CD14-positive monocyte (primary cell): ENCODE data around the gene CDC42BPB. TPM values are rescaled to one million over a fixed set of nuclear protein-coding genes. Genes with fewer than 3 reads are reported as not detected.

Experiments
- DNase-seq, 3 donors: peaks; one replicate each; pipeline ENCODE4 v3.0.0-alpha.2; 2011 to 2022
- H2AFZ ChIP-seq: 2 replicates; pipeline ENCODE4 v1.6.0; 2012; ENCODE audit warnings: mild to moderate bottlenecking, low read depth, low read length, inconsistent platforms; ENCODE audit not compliant: insufficient read depth, poor library complexity, severe bottlenecking
- H3K27ac ChIP-seq, 2 donors: 1 replicate in 1 of 2; 2 replicates in 1 of 2; pipeline ENCODE4 v1.5.1; 2012 to 2013; ENCODE audit warnings: low read length in 2 of 2, control low read depth in 1 of 2, inconsistent platforms in 1 of 2, low read depth in 1 of 2, mild to moderate bottlenecking in 1 of 2
- H3K27me3 ChIP-seq, 2 donors: one replicate each; pipeline versions ENCODE4 v1.6.0 to v1.6.1; 2011 to 2013; ENCODE audit warnings: low read length in 2 of 2; ENCODE audit not compliant: control insufficient read depth in 2 of 2, insufficient read depth in 2 of 2
- H3K36me3 ChIP-seq, 2 donors: replicated peaks in 1 of 2; 1 replicate in 1 of 2; 2 replicates in 1 of 2; pipeline versions ENCODE4 v1.5.1 to v1.6.1; 2012 to 2013; ENCODE audit warnings: low read length in 2 of 2, control low read depth in 1 of 2, inconsistent platforms in 1 of 2, mild to moderate bottlenecking in 1 of 2; ENCODE audit not compliant: insufficient read depth in 2 of 2, control insufficient read depth in 1 of 2
- H3K4me1 ChIP-seq, 2 donors: 1 replicate in 1 of 2; 2 replicates in 1 of 2; pipeline versions ENCODE4 v1.5.1 to v1.6.1; 2012 to 2013; ENCODE audit warnings: low read length in 2 of 2, control low read depth in 1 of 2, inconsistent platforms in 1 of 2, mild to moderate bottlenecking in 1 of 2, moderate library complexity in 1 of 2; ENCODE audit not compliant: insufficient read depth in 2 of 2, control insufficient read depth in 1 of 2
- H3K4me2 ChIP-seq: replicated peaks from 2 replicates; pipeline ENCODE3; 2012; ENCODE audit warnings: low read length, moderate library complexity, mild to moderate bottlenecking; ENCODE audit not compliant: poor library complexity, severe bottlenecking; ENCODE audit errors: extremely low read depth
- H3K4me3 ChIP-seq, 3 experiments: fragments of 200-600 bp in 1 of 3; sonication (generic) in 1 of 3; replicated peaks in 1 of 3; 1 replicate in 2 of 3; 2 replicates in 1 of 3; pipeline ENCODE4 v1.5.1; 2011 to 2013; ENCODE audit warnings: low read length in 3 of 3, mild to moderate bottlenecking in 3 of 3, control low read depth in 2 of 3, low read depth in 2 of 3, inconsistent platforms in 1 of 3, moderate library complexity in 1 of 3
- H3K79me2 ChIP-seq: 2 replicates; pipeline ENCODE4 v1.6.0; 2012; ENCODE audit warnings: mild to moderate bottlenecking, control low read depth, inconsistent platforms, low read length, moderate library complexity; ENCODE audit not compliant: insufficient read depth
- H3K9ac ChIP-seq: 2 replicates; pipeline ENCODE4 v1.6.0; 2017; ENCODE audit warnings: low read length, mild to moderate bottlenecking; ENCODE audit not compliant: insufficient read depth, poor library complexity, severe bottlenecking
- H3K9me3 ChIP-seq, 2 donors: replicated peaks in 1 of 2; 1 replicate in 1 of 2; 2 replicates in 1 of 2; pipeline versions ENCODE4 v1.5.1 to v1.6.1; 2012 to 2013; ENCODE audit warnings: low read length in 2 of 2, control low read depth in 1 of 2; ENCODE audit not compliant: control insufficient read depth in 1 of 2, insufficient read depth in 1 of 2
- H4K20me1 ChIP-seq: 2 replicates; pipeline ENCODE4 v1.6.0; 2012; ENCODE audit warnings: mild to moderate bottlenecking, low read length, control low read depth, moderate library complexity; ENCODE audit not compliant: insufficient read depth
- H3K27ac Mint-ChIP-seq, 7 donors: one replicate each; pipeline ENCODE4 v1.8.0; 2020; ENCODE audit warnings: mild to moderate bottlenecking in 7 of 7, mixed read lengths in 7 of 7, moderate library complexity in 6 of 7, inconsistent platforms in 2 of 7
- H3K27me3 Mint-ChIP-seq, 3 donors: one replicate each; pipeline ENCODE4 v1.8.0; 2021 to 2022; ENCODE audit warnings: low read depth in 3 of 3, mild to moderate bottlenecking in 3 of 3, mixed read lengths in 3 of 3, moderate library complexity in 3 of 3, inconsistent platforms in 1 of 3
- H3K36me3 Mint-ChIP-seq, 2 donors: one replicate each; pipeline ENCODE4 v1.8.0; 2020; ENCODE audit warnings: mixed read lengths in 2 of 2, inconsistent platforms in 1 of 2, mild to moderate bottlenecking in 1 of 2
- H3K4me1 Mint-ChIP-seq: one replicate; pipeline ENCODE4 v1.8.0; 2020; ENCODE audit warnings: mild to moderate bottlenecking, mixed read lengths
- H3K4me3 Mint-ChIP-seq, 2 donors: one replicate each; pipeline ENCODE4 v1.8.0; 2020; ENCODE audit warnings: mild to moderate bottlenecking in 2 of 2, mixed read lengths in 2 of 2, moderate library complexity in 1 of 2
- H3K9me3 Mint-ChIP-seq, 7 donors: one replicate each; pipeline ENCODE4 v1.8.0; 2020 to 2022; ENCODE audit warnings: mixed read lengths in 7 of 7, mild to moderate bottlenecking in 6 of 7, moderate library complexity in 6 of 7, inconsistent platforms in 2 of 7
- CTCF ChIP-seq: fragments of 200-600 bp; IDR thresholded peaks from one replicate; pipeline ENCODE4 v1.8.0; 2022; ENCODE audit warnings: antibody characterized with exemption, mild to moderate bottlenecking
- WGBS: methylation state at CpG from one replicate; pipeline ENCODE4 v1.1.5; 2013; ENCODE audit warnings: missing lambda C conversion rate; ENCODE audit not compliant: insufficient coverage; 5-methylcytosine and 5-hydroxymethylcytosine counted together
- intact Hi-C, 2 donors: fragments of 100-400 bp; cut with micrococcal nuclease; formaldehyde crosslinking; loops; one replicate each; pipeline versions ENCODE4 v1.15.0 to v1.15.1; 2023
- polyA plus RNA-seq, 3 donors: library from polyadenylated mRNA; depleted of rRNA in 1 of 3; unstranded in 2 of 3; stranded (reverse) in 1 of 3; fragments of 300-500 nt in 2 of 3; fragments of >200 nt in 1 of 3; fragmentation: Illumina TruSeq in 2 of 3; gene quantifications; 1 replicate in 2 of 3; 2 replicates in 1 of 3; pipeline ENCODE4 v1.2.3, GENCODE V29; 2012 to 2021

The CDC42BPB gene
- polyA plus RNA-seq, 3 donors = 0.25 to 19.0 (median 0.60) TPM

- H3K36me3 ChIP-seq = peaks cover 33 to 79% of the 10 kb centered on the region in 2 donors
- H3K27me3 ChIP-seq = no peaks in the 10 kb centered on the region
- no peak overlapping the region for H3K27ac ChIP-seq
- Mint-ChIP-seq H3K27me3 (peaks cover 0 to 3% (median 2%) of the 10 kb centered on the region in 3 donors), H3K27ac (no peak overlapping the region), H3K4me1 (peaks cover 13% of the 10 kb centered on the region), H3K4me3 (no peak overlapping the region), H3K9me3 (peaks cover 0 to 2% (median 0%) of the 10 kb centered on the region in 7 donors), H3K36me3 (peaks cover 72 to 86% of the 10 kb centered on the region in 2 donors)
- DNase-seq = no peak
- H3K4me1 ChIP-seq = peaks cover 6 to 8% of the 10 kb centered on the region in 2 donors
- intact Hi-C loops = no loop called here
- no peak overlapping the region for H3K4me3 ChIP-seq
- 100% methylated on average over 5 of the region's 9 CpGs for WGBS
- no peak overlapping the region for H2AFZ ChIP-seq
- no peak for TF ChIP-seq CTCF
- H3K9ac ChIP-seq = no peak overlapping the region
- no peak overlapping the region for H3K4me2 ChIP-seq
- no peaks in the 10 kb centered on the region for H3K79me2 ChIP-seq
- H4K20me1 ChIP-seq = no peaks in the 10 kb centered on the region
- no peaks in the 10 kb centered on the region for H3K9me3 ChIP-seq
These were observed 86.0 kb downstream of the CDC42BPB start for GRCh38 chr14:102971314-102971713.

GRCh38 chr14:102970496-102970895, 86.9 kb downstream of the CDC42BPB start:
- Histone ChIP-seq H3K36me3 (peaks cover 31 to 79% of the 10 kb centered on the region in 2 donors), H3K9me3 (no peaks in the 10 kb centered on the region), H3K27me3 (no peaks in the 10 kb centered on the region), H3K4me2 (no peak overlapping the region), H2AFZ (no peak overlapping the region), H3K79me2 (no peaks in the 10 kb centered on the region), H3K4me1 (peaks cover 6 to 8% of the 10 kb centered on the region in 2 donors), H3K4me3 (no peak overlapping the region), H3K27ac (no peak overlapping the region), H3K9ac (no peak overlapping the region), H4K20me1 (no peaks in the 10 kb centered on the region)
- H3K4me1 Mint-ChIP-seq = peaks cover 20% of the 10 kb centered on the region
- no peak overlapping the region for H3K4me3 Mint-ChIP-seq
- no peak for DNase-seq
- intact Hi-C loops = no loop called here
- 91% methylated on average over 6 of the region's 10 CpGs for WGBS
- peaks cover 0 to 3% (median 0%) of the 10 kb centered on the region in 7 donors for H3K9me3 Mint-ChIP-seq
- peaks cover 0 to 7% (median 3%) of the 10 kb centered on the region in 3 donors for H3K27me3 Mint-ChIP-seq
- peaks cover 74 to 85% of the 10 kb centered on the region in 2 donors for H3K36me3 Mint-ChIP-seq
- no peak for TF ChIP-seq CTCF
- H3K27ac Mint-ChIP-seq = no peak overlapping the region
